ENCODE results near the gene KCNJ14.

The KCNJ14 gene

DNA sequence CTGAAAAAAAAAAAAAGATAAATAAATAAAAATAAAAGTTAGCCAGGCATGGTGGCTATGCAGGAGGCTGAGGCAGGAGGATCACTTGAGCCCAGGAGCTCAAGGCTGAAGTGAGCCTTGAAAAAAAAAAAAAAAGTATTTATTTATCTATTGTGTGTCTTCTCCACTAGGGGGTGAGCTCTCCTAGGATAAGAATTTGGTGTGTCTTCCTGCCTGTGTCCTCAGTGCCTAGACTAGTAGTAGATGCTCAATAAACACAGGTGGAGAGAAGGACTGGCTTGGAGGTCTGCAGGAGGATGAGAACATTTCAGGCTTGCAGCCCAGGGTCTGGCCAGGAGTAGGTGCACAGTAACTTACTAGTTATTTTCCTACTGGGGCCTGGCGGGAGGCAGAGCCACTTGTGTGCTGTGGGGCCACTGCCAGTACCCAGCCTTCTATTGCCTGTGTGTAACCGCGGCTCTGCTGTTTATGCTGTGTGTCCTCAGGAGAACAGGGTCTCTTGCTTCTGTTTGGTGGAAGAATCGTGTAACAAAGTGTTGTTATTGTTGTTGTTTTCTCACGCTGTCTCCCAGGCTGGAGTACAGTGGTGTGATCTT, 50.9 kb downstream of the KCNJ14 start:
- Histone ChIP-seq H3K79me2 (ENCODE audit: insufficient read depth, low read length) (no peaks in the 10 kb centered on the region), H3K4me2 (ENCODE audit: low read depth, low read length, poor library complexity, severe bottlenecking) (no peak overlapping the region), H3K9ac (ENCODE audit: low read depth, low read length, poor library complexity, severe bottlenecking) (no peak overlapping the region), H3K4me1 (ENCODE audit: insufficient read depth, low read length, poor library complexity, severe bottlenecking) (peaks cover 7% of the 10 kb centered on the region), H3K4me3 (ENCODE audit: low read length, poor library complexity, severe bottlenecking) (no peak overlapping the region), H3K36me3 (ENCODE audit: insufficient read depth, low read length) (no peaks in the 10 kb centered on the region), H3K27me3 (ENCODE audit: insufficient read depth, low read length, poor library complexity, severe bottlenecking) (no peaks in the 10 kb centered on the region), H3K9me3 (ENCODE audit: insufficient read depth, low read depth, low read length) (no peaks in the 10 kb centered on the region), H3K9me2 (replicated peaks; ENCODE audit: low read depth, low read length) (no peaks in the 10 kb centered on the region), H2AFZ (ENCODE audit: low read length) (no peak overlapping the region), H4K20me1 (ENCODE audit: insufficient read depth, low read length, poor library complexity, severe bottlenecking) (no peaks in the 10 kb centered on the region), H3F3A (ENCODE audit: low read depth) (peaks cover 4% of the 10 kb centered on the region; the same call in 1 of the 2 replicates)
- no peak for TF ChIP-seq EZH2phosphoT487 (IDR thresholded peaks at IDR 0.05; ENCODE audit: borderline replicate concordance)
- TF ChIP-seq, protein P1, sequence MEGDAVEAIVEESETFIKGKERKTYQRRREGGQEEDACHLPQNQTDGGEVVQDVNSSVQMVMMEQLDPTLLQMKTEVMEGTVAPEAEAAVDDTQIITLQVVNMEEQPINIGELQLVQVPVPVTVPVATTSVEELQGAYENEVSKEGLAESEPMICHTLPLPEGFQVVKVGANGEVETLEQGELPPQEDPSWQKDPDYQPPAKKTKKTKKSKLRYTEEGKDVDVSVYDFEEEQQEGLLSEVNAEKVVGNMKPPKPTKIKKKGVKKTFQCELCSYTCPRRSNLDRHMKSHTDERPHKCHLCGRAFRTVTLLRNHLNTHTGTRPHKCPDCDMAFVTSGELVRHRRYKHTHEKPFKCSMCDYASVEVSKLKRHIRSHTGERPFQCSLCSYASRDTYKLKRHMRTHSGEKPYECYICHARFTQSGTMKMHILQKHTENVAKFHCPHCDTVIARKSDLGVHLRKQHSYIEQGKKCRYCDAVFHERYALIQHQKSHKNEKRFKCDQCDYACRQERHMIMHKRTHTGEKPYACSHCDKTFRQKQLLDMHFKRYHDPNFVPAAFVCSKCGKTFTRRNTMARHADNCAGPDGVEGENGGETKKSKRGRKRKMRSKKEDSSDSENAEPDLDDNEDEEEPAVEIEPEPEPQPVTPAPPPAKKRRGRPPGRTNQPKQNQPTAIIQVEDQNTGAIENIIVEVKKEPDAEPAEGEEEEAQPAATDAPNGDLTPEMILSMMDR (conservative IDR thresholded peaks at IDR 0.05; ENCODE audit: low read length), result peak; percentile 62

DNA sequence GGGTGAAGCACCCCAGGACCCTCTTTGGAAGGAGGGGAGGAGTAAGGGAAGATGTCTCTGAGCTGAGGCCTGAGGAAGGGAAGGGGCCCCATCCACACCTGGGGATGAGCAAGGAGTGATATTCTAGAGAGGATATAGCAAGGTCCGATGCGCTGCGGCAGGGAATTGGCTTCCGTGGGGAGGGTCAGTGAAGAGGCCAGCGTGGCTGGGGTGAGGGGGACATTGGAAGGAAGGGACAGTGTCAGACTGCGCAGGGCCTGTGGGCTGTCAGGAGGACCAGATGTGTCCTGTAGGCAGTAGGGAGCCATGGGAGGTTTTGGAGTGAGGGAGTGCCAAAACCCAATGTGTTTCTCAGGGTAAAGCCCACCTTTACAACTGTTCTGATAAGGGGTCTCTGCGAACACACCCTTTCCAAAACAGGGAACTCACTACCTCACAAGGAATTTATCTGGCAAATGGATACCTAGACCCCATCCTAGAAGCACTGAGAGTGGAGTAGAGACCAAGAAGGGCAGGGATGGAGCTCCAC, 52.6 kb downstream of the KCNJ14 start:
- H3F3A ChIP-seq (ENCODE audit: low read depth), result no peaks in the 10 kb centered on the region
- no peak overlapping the region for H3K4me3 ChIP-seq (ENCODE audit: low read length, poor library complexity, severe bottlenecking)
- TF ChIP-seq EZH2phosphoT487 (IDR thresholded peaks at IDR 0.05; ENCODE audit: borderline replicate concordance), result no peak
- TF ChIP-seq, protein P1 (conservative IDR thresholded peaks at IDR 0.05; ENCODE audit: low read length), result no peak
- H3K9me3 ChIP-seq (ENCODE audit: insufficient read depth, low read depth, low read length), result no peaks in the 10 kb centered on the region
- no peaks in the 10 kb centered on the region for H3K9me2 ChIP-seq (replicated peaks; ENCODE audit: low read depth, low read length)
- no peak overlapping the region for H2AFZ ChIP-seq (ENCODE audit: low read length)
- no peaks in the 10 kb centered on the region for H3K79me2 ChIP-seq (ENCODE audit: insufficient read depth, low read length)
- no peaks in the 10 kb centered on the region for H3K4me1 ChIP-seq (ENCODE audit: insufficient read depth, low read length, poor library complexity, severe bottlenecking)
- H3K9ac ChIP-seq (ENCODE audit: low read depth, low read length, poor library complexity, severe bottlenecking), result no peak overlapping the region
- H3K36me3 ChIP-seq (ENCODE audit: insufficient read depth, low read length), result no peaks in the 10 kb centered on the region
- no peaks in the 10 kb centered on the region for H3K27me3 ChIP-seq (ENCODE audit: insufficient read depth, low read length, poor library complexity, severe bottlenecking)
- no peaks in the 10 kb centered on the region for H4K20me1 ChIP-seq (ENCODE audit: insufficient read depth, low read length, poor library complexity, severe bottlenecking)
- H3K4me2 ChIP-seq (ENCODE audit: low read depth, low read length, poor library complexity, severe bottlenecking), result no peak overlapping the region

DNA sequence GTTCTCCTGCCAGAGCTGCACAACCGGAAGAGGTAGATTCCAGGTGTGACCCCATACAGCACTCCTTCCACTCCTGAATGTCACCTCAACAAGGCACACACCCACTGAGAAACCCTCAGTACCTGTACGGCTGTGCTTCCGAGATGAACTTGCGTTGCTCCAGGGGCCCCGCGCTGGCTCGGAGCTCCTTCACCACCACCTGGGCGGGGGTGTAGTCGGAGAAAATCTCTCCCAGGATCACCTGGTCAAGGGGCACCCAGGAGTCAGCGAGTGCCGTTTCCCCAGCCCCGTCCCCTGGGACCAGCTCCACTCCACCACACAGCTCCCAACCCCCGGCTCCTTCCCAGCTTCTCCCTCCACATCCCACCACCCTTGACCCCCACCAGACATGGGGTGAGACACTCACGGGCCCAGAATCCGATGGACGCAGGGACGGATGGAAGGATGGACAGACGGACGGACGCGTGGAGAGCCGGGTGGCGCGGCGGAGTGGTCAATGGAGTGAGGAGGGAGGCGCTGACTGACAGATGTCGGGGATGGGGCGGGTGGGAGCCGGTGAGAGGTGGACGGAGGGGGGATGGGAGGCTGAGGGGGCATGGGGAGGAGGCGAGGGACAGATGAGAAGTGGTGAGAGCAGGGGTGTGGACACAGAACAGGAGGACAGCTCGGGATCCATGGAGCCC, 53.5 kb downstream of the KCNJ14 start:
- Histone ChIP-seq H4K20me1 (ENCODE audit: insufficient read depth, low read length, poor library complexity, severe bottlenecking) (no peaks in the 10 kb centered on the region), H3K4me2 (ENCODE audit: low read depth, low read length, poor library complexity, severe bottlenecking) (no peak overlapping the region), H3K9ac (ENCODE audit: low read depth, low read length, poor library complexity, severe bottlenecking) (no peak overlapping the region), H3K9me2 (replicated peaks; ENCODE audit: low read depth, low read length) (no peaks in the 10 kb centered on the region), H3K4me1 (ENCODE audit: insufficient read depth, low read length, poor library complexity, severe bottlenecking) (no peaks in the 10 kb centered on the region), H2AFZ (ENCODE audit: low read length) (no peak overlapping the region), H3K27me3 (ENCODE audit: insufficient read depth, low read length, poor library complexity, severe bottlenecking) (no peaks in the 10 kb centered on the region), H3K79me2 (ENCODE audit: insufficient read depth, low read length) (no peaks in the 10 kb centered on the region), H3F3A (ENCODE audit: low read depth) (no peaks in the 10 kb centered on the region), H3K4me3 (ENCODE audit: low read length, poor library complexity, severe bottlenecking) (no peak overlapping the region), H3K36me3 (ENCODE audit: insufficient read depth, low read length) (no peaks in the 10 kb centered on the region), H3K9me3 (ENCODE audit: insufficient read depth, low read depth, low read length) (no peaks in the 10 kb centered on the region)
- TF ChIP-seq, protein P1 (conservative IDR thresholded peaks at IDR 0.05; ENCODE audit: low read length), result no peak
- TF ChIP-seq EZH2phosphoT487 (IDR thresholded peaks at IDR 0.05; ENCODE audit: borderline replicate concordance), result no peak

Measured in Loucy (cell line).